Natural killer cell (primary cell): ENCODE data around the gene ZNRF3. TPM values are rescaled to one million over a fixed set of nuclear protein-coding genes. Genes with fewer than 3 reads are reported as not detected.

ENCODE experiments used
- ATAC-seq, 3 donors: fragments of 150-1000 bp in 2 of 3; fragments of 200-7000 bp in 1 of 3; cut with Tn5 transposase; 1 replicate in 1 of 3; 2 replicates in 2 of 3; pipeline ENCODE4 v1.10.0; 2021; ENCODE audit warnings: mild to moderate bottlenecking in 2 of 3, moderate library complexity in 2 of 3
- DNase-seq, 2 donors: peaks; one replicate each; pipeline versions ENCODE4 v3.0.0 to v3.0.0-alpha.2; 2013 to 2021; ENCODE audit warnings: mixed read lengths in 1 of 2
- H3K27ac ChIP-seq: one replicate; pipeline ENCODE4 v1.5.1; 2013; ENCODE audit warnings: mild to moderate bottlenecking, low read length
- H3K27me3 ChIP-seq: one replicate; pipeline ENCODE4 v1.6.1; 2013; ENCODE audit warnings: low read length; ENCODE audit not compliant: control insufficient read depth, insufficient read depth
- H3K36me3 ChIP-seq: one replicate; pipeline ENCODE4 v1.6.1; 2013; ENCODE audit warnings: low read length; ENCODE audit not compliant: control insufficient read depth, insufficient read depth
- H3K4me1 ChIP-seq: one replicate; pipeline ENCODE4 v1.6.1; 2013; ENCODE audit warnings: low read length; ENCODE audit not compliant: control insufficient read depth, insufficient read depth
- H3K4me3 ChIP-seq: one replicate; pipeline ENCODE4 v1.5.1; 2013; ENCODE audit warnings: low read length
- H3K9me3 ChIP-seq: one replicate; pipeline ENCODE4 v1.6.1; 2013; ENCODE audit warnings: low read length; ENCODE audit not compliant: control insufficient read depth, insufficient read depth
- H3K27ac Mint-ChIP-seq, 2 donors: one replicate each; pipeline ENCODE4 v1.8.0; 2022; ENCODE audit warnings: mild to moderate bottlenecking in 2 of 2, mixed read lengths in 2 of 2, moderate library complexity in 1 of 2
- H3K27me3 Mint-ChIP-seq, 2 donors: one replicate each; pipeline ENCODE4 v1.8.0; 2022; ENCODE audit warnings: low read depth in 2 of 2, mixed read lengths in 2 of 2
- H3K36me3 Mint-ChIP-seq: one replicate; pipeline ENCODE4 v1.8.0; 2022; ENCODE audit warnings: mixed read lengths
- H3K4me1 Mint-ChIP-seq, 2 donors: one replicate each; pipeline ENCODE4 v1.8.0; 2022; ENCODE audit warnings: mixed read lengths in 2 of 2
- H3K4me3 Mint-ChIP-seq: one replicate; pipeline ENCODE4 v1.8.0; 2022; ENCODE audit warnings: mild to moderate bottlenecking, moderate library complexity, mixed read lengths
- H3K9me3 Mint-ChIP-seq, 2 donors: one replicate each; pipeline ENCODE4 v1.8.0; 2022; ENCODE audit warnings: mixed read lengths in 2 of 2
- WGBS: methylation state at CpG from one replicate; pipeline ENCODE4 v1.1.7; 2013; ENCODE audit warnings: missing lambda C conversion rate; ENCODE audit not compliant: insufficient coverage; 5-methylcytosine and 5-hydroxymethylcytosine counted together
- intact Hi-C: fragments of 100-400 bp; cut with micrococcal nuclease; formaldehyde crosslinking; loops from one replicate; pipeline ENCODE4 v1.14.2; 2022
- total RNA-seq, 4 donors: library from RNA; stranded (reverse); fragments of 120-200 nt in 1 of 4; gene quantifications; one replicate each; pipeline versions ENCODE4 v1.2.3 to v1.2.4, GENCODE V29; 2013 to 2022
- TF ChIP-seq, protein P1 (sequence below): fragments of 200-600 bp; IDR thresholded peaks from one replicate; pipeline ENCODE4 v1.8.0; 2022; ENCODE audit warnings: antibody characterized with exemption

The ZNRF3 gene
- total RNA-seq, 3 donors from 2014 or later (not counting 1 experiment from before 2014, with no cell fraction given), result 0.23 to 0.34 (median 0.33) TPM

DNA sequence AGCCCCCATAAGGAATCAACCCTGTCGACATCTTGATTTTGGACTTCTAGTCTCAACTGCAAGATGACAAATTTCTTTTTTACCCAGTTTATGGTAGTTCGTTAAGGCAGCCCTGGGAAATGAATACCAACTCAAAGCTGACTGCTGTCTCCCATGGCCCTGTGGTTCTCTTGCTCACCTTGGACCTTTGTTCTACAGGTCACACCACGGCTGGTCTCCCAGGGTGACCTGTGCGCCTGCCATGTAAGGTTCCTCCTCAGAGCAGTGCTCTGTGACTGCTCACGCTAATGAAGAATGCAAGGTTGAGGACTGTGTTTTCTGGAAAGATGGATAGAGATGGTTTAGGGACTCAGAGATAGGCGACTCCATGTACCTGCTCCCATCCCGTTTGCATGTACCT, 68.2 kb downstream of the ZNRF3 start:
- Histone ChIP-seq H3K9me3 (peaks cover 3% of the 10 kb centered on the region), H3K4me3 (no peak overlapping the region), H3K27ac (no peak overlapping the region), H3K27me3 (peaks cover 33% of the 10 kb centered on the region), H3K4me1 (peaks cover 14% of the 10 kb centered on the region), H3K36me3 (no peaks in the 10 kb centered on the region)
- DNase-seq, result no peak
- TF ChIP-seq, protein P1, sequence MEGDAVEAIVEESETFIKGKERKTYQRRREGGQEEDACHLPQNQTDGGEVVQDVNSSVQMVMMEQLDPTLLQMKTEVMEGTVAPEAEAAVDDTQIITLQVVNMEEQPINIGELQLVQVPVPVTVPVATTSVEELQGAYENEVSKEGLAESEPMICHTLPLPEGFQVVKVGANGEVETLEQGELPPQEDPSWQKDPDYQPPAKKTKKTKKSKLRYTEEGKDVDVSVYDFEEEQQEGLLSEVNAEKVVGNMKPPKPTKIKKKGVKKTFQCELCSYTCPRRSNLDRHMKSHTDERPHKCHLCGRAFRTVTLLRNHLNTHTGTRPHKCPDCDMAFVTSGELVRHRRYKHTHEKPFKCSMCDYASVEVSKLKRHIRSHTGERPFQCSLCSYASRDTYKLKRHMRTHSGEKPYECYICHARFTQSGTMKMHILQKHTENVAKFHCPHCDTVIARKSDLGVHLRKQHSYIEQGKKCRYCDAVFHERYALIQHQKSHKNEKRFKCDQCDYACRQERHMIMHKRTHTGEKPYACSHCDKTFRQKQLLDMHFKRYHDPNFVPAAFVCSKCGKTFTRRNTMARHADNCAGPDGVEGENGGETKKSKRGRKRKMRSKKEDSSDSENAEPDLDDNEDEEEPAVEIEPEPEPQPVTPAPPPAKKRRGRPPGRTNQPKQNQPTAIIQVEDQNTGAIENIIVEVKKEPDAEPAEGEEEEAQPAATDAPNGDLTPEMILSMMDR, result no peak
- no peak overlapping the region for H3K27ac Mint-ChIP-seq
- H3K4me1 Mint-ChIP-seq, result peaks cover 16 to 31% of the 10 kb centered on the region in 2 donors
- no peak overlapping the region for H3K4me3 Mint-ChIP-seq
- peaks cover 0 to 2% of the 10 kb centered on the region in 2 donors for H3K9me3 Mint-ChIP-seq
- H3K36me3 Mint-ChIP-seq, result no peaks in the 10 kb centered on the region
- no peak for ATAC-seq
- WGBS, result 92% methylated on average over 7 of the region's 7 CpGs
- intact Hi-C loops, result no loop called here
- H3K27me3 Mint-ChIP-seq, result peaks cover 60 to 75% of the 10 kb centered on the region in 2 donors

DNA sequence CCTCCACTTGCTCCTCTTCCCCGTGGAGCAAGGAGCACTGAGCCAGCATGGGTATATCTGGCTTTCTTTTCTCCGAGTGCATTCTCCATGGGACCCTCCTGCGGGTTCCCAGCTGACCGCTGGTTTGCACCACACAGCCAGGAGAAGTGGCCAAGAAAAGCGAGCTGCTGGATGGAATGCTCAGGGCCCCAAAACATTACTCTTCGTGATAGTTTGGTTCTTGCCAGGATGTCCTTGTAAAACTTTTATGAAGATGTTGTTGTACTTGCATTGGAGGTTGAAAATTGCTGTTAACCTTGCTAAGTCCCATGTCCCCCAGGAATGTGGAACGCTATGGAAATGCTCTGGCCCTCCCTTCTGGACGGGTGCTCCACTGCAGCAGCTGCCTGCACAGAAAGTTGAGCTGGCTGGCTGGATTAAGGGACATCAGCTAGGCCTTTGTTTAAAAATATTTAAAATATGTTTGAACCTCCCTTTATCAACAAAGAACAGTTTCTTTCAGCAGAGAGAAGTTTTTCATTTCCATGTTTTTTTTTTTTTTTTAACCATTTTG, 68.7 kb downstream of the ZNRF3 start:
- Mint-ChIP-seq H3K4me1 (peaks cover 20 to 34% of the 10 kb centered on the region in 2 donors), H3K27me3 (peaks cover 59 to 75% of the 10 kb centered on the region in 2 donors), H3K36me3 (no peaks in the 10 kb centered on the region), H3K27ac (no peak overlapping the region), H3K9me3 (peaks cover 0 to 2% of the 10 kb centered on the region in 2 donors), H3K4me3 (no peak overlapping the region)
- no peaks in the 10 kb centered on the region for H3K9me3 ChIP-seq
- no peaks in the 10 kb centered on the region for H3K36me3 ChIP-seq
- H3K4me1 ChIP-seq, result peaks cover 18% of the 10 kb centered on the region
- ATAC-seq, result no peak
- H3K27me3 ChIP-seq, result peaks cover 38% of the 10 kb centered on the region
- H3K27ac ChIP-seq, result no peak overlapping the region
- H3K4me3 ChIP-seq, result no peak overlapping the region
- DNase-seq, result no peak
- WGBS, result 93% methylated on average over 8 of the region's 8 CpGs
- TF ChIP-seq, protein P1, result no peak
- intact Hi-C loops, result no loop called here

DNA sequence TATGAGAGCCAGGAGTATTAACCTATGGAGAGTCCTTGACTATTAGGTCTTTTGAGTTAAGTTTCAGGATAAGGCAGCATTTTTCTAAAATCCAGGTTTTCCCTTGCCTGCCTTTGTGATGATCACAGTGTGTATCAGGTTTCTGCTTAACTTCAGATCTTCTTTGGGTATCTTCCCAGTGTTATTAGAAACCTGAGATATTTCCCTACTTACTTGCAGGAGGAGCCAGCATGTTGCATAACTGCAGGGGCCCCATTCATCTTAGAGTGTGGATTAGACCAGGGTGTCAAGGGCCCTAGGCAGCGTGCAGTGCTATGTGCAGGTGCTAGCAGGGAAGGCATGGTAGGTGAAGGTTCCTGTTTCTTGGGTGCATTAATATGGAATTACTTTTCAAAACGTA, 69.5 kb downstream of the ZNRF3 start:
- Histone ChIP-seq H3K4me1 (peaks cover 18% of the 10 kb centered on the region), H3K9me3 (no peaks in the 10 kb centered on the region), H3K4me3 (no peak overlapping the region), H3K36me3 (no peaks in the 10 kb centered on the region), H3K27ac (no peak overlapping the region), H3K27me3 (peaks cover 43% of the 10 kb centered on the region)
- WGBS, result 89% methylated on average over 2 of the region's 2 CpGs
- H3K9me3 Mint-ChIP-seq, result no peaks in the 10 kb centered on the region
- peaks cover 20 to 34% of the 10 kb centered on the region in 2 donors for H3K4me1 Mint-ChIP-seq
- no peak overlapping the region for H3K27ac Mint-ChIP-seq
- no peak for ATAC-seq
- TF ChIP-seq, protein P1, result no peak
- H3K36me3 Mint-ChIP-seq, result no peaks in the 10 kb centered on the region
- H3K4me3 Mint-ChIP-seq, result no peak overlapping the region
- intact Hi-C loops, result no loop called here
- peaks cover 57 to 70% of the 10 kb centered on the region in 2 donors for H3K27me3 Mint-ChIP-seq
- DNase-seq, result no peak

DNA sequence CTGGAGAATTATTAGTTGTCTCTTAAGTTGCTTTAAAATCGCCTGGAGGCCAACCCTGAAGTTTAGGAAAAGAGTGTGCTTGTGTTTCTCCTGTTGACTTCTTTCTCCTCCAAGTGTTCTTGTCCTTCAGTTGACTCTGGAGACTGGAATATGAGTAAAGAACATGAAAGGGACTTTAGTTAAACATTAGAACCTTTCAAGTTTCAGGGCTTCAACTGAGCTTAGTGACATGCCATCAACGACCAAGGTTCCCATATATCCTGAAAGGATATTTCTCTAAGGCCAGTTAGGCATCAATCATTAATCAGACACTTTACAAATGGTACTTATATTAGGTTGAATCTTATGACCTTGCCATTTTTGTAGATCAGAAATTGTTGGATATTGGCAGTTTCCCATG, 70.0 kb downstream of the ZNRF3 start:
- intact Hi-C loops, result no loop called here
- peaks cover 60 to 75% of the 10 kb centered on the region in 2 donors for H3K27me3 Mint-ChIP-seq
- H3K36me3 Mint-ChIP-seq, result no peaks in the 10 kb centered on the region
- DNase-seq, result no peak
- TF ChIP-seq, protein P1, result no peak
- H3K4me3 ChIP-seq, result no peak overlapping the region
- peaks cover 20 to 34% of the 10 kb centered on the region in 2 donors for H3K4me1 Mint-ChIP-seq
- no peaks in the 10 kb centered on the region for H3K36me3 ChIP-seq
- H3K27ac Mint-ChIP-seq, result no peak overlapping the region
- peaks cover 47% of the 10 kb centered on the region for H3K27me3 ChIP-seq
- H3K4me3 Mint-ChIP-seq, result no peak overlapping the region
- H3K9me3 ChIP-seq, result no peaks in the 10 kb centered on the region
- peaks cover 18% of the 10 kb centered on the region for H3K4me1 ChIP-seq
- WGBS, result 81% methylated on average over 1 of the region's 2 CpGs
- no peak overlapping the region for H3K27ac ChIP-seq
- ATAC-seq, result no peak
- H3K9me3 Mint-ChIP-seq, result no peaks in the 10 kb centered on the region
